Smooth muscle cell of the brain vasculature (primary cell): ENCODE results near the gene DENND4C.
A peak's percentile ranks its signal among the peaks of the same experiment; 100 is the strongest.
"Not testable (repeated sequence)": the region's sequence is repeated elsewhere in the genome, so short reads cannot be mapped to it uniquely, and the experiment has no call there.

Experiments used
- DNase-seq: peaks from one replicate; pipeline ENCODE4 v3.0.0-alpha.2; 2012; ENCODE audit warnings: low read depth, low spot score

The DENND4C gene

GRCh38 chr9:19230355-19231125 lies at the start of gene DENND4C:
DENND4C (plus strand) TSS chr9:19230693; CDS start chr9:19276175, 45,482 bp downstream.
- peak; percentile 51 for DNase-seq

- no peak for DNase-seq
Measured at GRCh38 chr9:19180991-19181390, 49.5 kb upstream of the DENND4C start.

GRCh38 chr9:19181561-19181960 lies 48.9 kb upstream of the DENND4C start:
- no peak for DNase-seq

DNA sequence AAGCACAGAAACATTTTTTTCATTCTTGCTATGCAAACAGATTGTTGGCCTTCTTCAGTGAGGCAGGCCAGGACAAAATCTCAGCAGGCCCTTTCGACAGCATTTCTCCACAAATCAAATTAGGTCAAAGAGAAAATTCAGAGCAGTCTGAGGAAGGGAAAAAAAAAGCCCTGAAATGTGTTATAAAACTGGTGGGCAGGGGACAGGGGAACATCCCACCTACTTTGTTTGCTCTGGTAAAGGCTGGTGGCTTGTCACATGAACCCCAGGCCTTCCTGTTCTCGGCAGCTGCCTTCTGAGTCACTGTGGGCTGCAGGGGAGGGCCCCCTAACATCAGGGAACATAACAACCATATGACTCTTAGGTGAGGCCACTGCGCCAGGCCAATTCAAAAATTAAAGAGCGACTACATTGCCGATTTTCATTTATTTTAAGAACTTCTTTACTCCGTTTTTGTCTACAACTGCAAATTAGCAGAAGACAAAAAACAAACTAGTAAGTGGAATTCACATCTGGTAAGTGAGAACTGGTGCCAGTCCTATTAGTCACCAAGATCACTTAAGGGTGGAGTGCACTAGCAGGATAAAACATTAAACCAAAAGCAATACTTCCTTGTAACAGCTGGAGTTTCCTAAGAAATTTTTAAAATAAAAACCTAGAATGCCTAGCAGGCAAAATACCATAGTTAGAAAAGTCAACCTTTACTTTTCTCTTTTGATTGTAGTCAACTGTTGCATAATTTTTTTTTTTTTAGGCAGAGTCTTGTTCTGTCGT lies 46.2 kb upstream of the DENND4C start:
- peak; percentile 77 for DNase-seq

- DNase-seq: no peak
Measured at GRCh38 chr9:19185191-19185590, 45.3 kb upstream of the DENND4C start.

DNA sequence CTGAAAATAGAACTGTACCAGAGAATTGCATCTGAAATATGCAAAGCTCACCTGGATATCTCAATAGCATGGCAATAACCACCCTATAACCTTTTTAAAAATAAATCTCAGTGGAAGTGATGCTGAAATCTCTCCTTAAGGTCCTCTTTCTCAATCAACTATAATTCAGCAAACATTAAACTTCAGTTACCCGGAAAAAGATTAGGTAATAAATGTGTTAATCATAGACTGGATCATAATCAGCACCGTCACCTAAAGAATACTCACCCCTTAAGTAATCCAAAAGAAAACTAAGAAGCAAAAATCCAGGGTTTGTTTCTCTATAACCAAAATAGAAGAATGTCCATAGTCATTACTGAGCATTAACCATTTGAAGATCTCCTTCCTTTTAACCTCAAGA lies 44.3 kb upstream of the DENND4C start:
- no peak for DNase-seq

DNA sequence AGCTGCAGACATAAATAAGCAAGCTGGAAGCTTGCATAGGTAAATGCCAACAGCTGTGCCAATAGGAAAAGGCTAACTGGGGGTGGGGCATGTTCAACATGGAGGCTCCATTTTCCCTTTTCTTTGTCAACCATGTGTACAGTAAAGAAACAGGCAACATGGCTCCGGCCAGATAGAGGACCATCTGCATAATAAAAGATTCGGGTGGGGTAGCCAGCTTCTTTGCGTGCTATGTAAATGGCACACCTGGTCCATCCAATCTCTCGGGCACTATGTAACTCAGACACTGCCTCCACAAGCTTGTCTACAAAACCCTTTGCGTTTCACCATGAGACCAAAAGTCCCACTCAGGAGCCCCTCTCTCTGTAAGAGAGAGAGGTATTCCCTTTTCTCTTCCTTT lies 41.7 kb upstream of the DENND4C start:
- DNase-seq: no peak

GRCh38 chr9:19192202-19193028 lies 38.1 kb upstream of the DENND4C start:
- no peak for DNase-seq

DNA sequence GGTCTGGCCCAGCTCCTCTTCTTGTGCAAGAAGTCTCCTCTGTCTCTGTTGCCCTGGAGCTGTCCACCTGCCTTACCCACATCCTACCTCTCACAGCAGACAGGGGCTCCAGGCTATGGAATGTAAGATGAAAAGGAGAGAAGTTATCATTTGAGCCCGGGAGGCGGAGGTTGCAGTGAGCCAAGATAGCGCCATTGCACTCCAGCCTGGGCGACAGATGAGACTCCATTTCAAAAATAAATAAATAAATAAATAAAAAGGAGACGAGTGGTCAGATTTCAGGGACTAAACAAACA lies 37.5 kb upstream of the DENND4C start:
- no peak for DNase-seq

- not testable (repeated sequence) for DNase-seq
Measured at GRCh38 chr9:19193358-19193973, 37.0 kb upstream of the DENND4C start.

DNA sequence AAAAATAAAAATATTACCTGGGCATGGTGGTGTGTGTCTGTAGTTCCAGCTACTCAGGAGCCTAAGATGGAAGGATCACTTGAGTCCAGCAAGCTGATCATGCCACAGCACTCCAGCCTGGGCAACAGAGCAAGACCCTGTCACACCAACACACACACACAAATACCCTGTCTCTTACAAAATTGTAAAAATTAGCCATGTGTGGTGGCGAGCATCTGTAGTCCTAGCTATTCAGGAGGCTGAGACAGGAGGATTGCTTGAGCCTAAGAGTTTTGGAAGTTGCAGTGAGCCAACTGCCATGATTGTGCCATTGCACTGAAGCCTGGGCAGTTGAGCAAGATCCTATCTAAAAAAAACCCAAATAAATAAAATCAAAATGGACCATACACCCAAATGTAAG lies 32.1 kb upstream of the DENND4C start:
- no peak for DNase-seq

GRCh38 chr9:19199012-19199411 lies 31.5 kb upstream of the DENND4C start:
- no peak for DNase-seq

- DNase-seq: no peak
Measured at GRCh38 chr9:19200229-19200628, 30.3 kb upstream of the DENND4C start.

DNA sequence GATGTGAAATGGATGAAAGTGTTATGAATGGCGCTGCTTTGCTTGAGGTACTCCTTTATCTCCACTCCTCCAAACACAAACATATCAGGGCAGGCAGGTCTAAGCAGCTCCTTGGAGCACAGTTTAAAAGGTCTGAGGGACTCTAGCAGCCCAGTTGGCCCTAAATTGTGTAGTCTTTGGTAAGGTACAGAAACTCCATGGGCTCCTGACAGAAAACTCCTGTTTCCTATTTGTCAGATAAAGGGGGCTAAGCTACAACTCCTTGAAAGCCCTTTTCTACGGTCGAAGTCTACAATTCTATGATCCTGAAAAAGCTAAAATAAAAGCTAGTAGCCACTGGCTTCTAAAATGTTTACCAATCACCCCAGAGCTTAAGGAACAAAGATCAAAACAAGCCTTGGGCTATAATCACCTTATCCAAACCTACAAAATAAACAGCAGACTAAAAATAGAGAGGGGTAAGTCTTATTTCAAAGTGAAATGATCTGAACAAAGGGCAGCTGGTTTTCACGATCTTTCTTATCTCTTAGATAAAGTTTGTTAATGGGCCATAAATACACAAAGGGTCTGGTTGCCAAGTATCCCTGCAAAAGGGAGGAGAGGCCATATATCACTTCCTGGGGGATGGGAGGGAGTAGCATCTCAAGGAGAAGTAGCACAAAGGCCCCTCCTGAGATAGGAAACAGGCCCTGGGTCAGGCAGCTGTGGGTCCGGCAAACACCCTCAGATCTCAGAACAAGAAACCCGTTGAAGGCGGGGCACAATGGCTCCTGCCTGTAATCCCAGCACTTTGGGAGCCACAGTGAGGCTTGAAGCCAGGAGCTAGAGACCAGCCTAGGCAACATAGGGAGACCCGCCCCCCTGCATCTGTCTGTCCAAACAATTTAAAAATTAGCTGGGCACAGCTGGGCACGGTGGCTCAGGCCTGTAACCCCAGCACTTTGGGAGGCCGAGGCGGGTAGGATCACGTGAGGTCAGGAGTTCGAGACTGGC lies 28.3 kb upstream of the DENND4C start:
- no peak for DNase-seq

GRCh38 chr9:19203058-19203457 lies 27.4 kb upstream of the DENND4C start:
- DNase-seq: no peak

DNA sequence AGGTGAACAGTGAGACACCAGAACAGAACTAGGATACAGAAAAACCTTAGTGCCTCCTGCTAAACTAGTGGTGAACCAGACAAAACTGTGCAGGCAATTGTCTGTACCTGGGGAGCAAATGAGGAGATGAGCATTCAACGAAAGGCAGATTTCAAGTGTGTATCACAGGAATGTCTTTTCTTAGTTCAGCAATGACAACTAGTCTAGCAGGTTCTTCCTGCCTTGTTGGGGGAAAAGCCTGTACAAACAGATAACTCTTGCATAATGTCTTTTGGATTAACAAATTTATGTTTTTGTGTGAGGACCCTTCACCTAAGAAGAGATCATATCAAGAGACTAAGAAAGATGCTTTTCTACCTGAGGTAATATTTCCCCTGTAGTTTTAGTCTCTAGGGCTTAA lies 21.8 kb upstream of the DENND4C start:
- DNase-seq: no peak

- no peak for DNase-seq
Measured at GRCh38 chr9:19209188-19209587, 21.3 kb upstream of the DENND4C start.

GRCh38 chr9:19213823-19214222 lies 16.7 kb upstream of the DENND4C start:
- DNase-seq: no peak

- no peak for DNase-seq
Measured at GRCh38 chr9:19216466-19216865, 14.0 kb upstream of the DENND4C start.

GRCh38 chr9:19221326-19221725 lies 9.2 kb upstream of the DENND4C start:
- DNase-seq: no peak

DNA sequence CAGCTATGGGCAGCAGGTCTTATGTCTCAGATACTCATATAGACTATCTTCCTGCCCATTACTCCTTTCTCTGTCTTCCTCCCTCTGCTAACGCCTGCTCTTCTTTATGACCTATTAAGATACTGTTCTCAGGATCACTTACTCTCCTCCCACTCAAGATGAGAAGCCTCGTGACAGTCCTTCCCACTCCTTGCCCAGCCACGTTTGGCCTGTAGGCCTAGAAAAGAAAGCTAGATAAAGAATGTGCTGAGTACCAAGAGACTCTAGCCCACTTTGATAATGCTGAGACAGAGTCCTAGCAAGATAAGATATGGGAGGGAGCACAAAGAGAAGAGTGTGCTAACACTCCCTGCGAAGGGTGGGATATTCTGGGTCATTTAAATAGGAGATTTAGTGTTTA lies 6.8 kb upstream of the DENND4C start:
- DNase-seq: no peak
